Trophoblast cell (in vitro differentiated cells and primary cell): ENCODE data around the gene SRRM3.

ENCODE experiments used
- DNase-seq, 2 donors: peaks; one replicate each; pipeline ENCODE4 v3.0.0-alpha.2; 2016
- H2AFZ ChIP-seq: 2 replicates; pipeline ENCODE4 v1.6.1; 2013; ENCODE audit warnings: low read length, moderate library complexity, mild to moderate bottlenecking; ENCODE audit not compliant: insufficient read depth, poor library complexity
- H2AK5ac ChIP-seq: 2 replicates; pipeline ENCODE4 v1.6.1; 2013; ENCODE audit warnings: mild to moderate bottlenecking, low read length
- H2BK120ac ChIP-seq: 2 replicates; pipeline ENCODE4 v1.6.1; 2013; ENCODE audit warnings: low read length, mild to moderate bottlenecking, moderate library complexity; ENCODE audit not compliant: insufficient read depth, poor library complexity
- H2BK12ac ChIP-seq: 2 replicates; pipeline ENCODE4 v1.6.1; 2013; ENCODE audit warnings: mild to moderate bottlenecking, low read length, moderate library complexity
- H2BK5ac ChIP-seq: 2 replicates; pipeline ENCODE4 v1.6.1; 2013; ENCODE audit warnings: low read length, low read depth, moderate library complexity, mild to moderate bottlenecking; ENCODE audit not compliant: poor library complexity
- H3K14ac ChIP-seq: 2 replicates; pipeline ENCODE4 v1.6.1; 2013; ENCODE audit warnings: mild to moderate bottlenecking, low read length
- H3K18ac ChIP-seq: 2 replicates; pipeline ENCODE4 v1.6.1; 2013; ENCODE audit warnings: mild to moderate bottlenecking, low read length
- H3K23ac ChIP-seq: 2 replicates; pipeline ENCODE4 v1.6.1; 2013; ENCODE audit warnings: low read length
- H3K27ac ChIP-seq: 2 replicates; pipeline ENCODE4 v1.5.1; 2013; ENCODE audit warnings: low read depth, mild to moderate bottlenecking, inconsistent platforms, low read length, moderate library complexity
- H3K27me3 ChIP-seq: 2 replicates; pipeline ENCODE4 v1.6.1; 2013; ENCODE audit warnings: inconsistent platforms, mild to moderate bottlenecking, low read length, moderate library complexity; ENCODE audit not compliant: insufficient read depth
- H3K36me3 ChIP-seq, 2 experiments: 1 replicate in 1 of 2; 2 replicates in 1 of 2; pipeline ENCODE4 v1.6.1; 2013; ENCODE audit warnings: low read length in 2 of 2, mild to moderate bottlenecking in 2 of 2, moderate library complexity in 1 of 2; ENCODE audit not compliant: insufficient read depth in 2 of 2, control insufficient read depth in 1 of 2
- H3K4ac ChIP-seq: 2 replicates; pipeline ENCODE4 v1.6.1; 2013; ENCODE audit warnings: low read depth, mild to moderate bottlenecking, low read length, moderate library complexity
- H3K4me1 ChIP-seq, 2 experiments: 1 replicate in 1 of 2; 2 replicates in 1 of 2; pipeline ENCODE4 v1.6.1; 2013; ENCODE audit warnings: low read length in 2 of 2, mild to moderate bottlenecking in 2 of 2, moderate library complexity in 1 of 2; ENCODE audit not compliant: insufficient read depth in 2 of 2, control insufficient read depth in 1 of 2
- H3K4me2 ChIP-seq: 2 replicates; pipeline ENCODE4 v1.6.1; 2013; ENCODE audit warnings: inconsistent platforms, mild to moderate bottlenecking, low read length, moderate library complexity
- H3K4me3 ChIP-seq: 2 replicates; pipeline ENCODE4 v1.5.1; 2013; ENCODE audit warnings: mild to moderate bottlenecking, low read depth, low read length, inconsistent platforms
- H3K79me1 ChIP-seq: one replicate; pipeline ENCODE4 v1.6.1; 2013; ENCODE audit warnings: low read length
- H3K79me2 ChIP-seq: 2 replicates; pipeline ENCODE4 v1.6.1; 2013; ENCODE audit warnings: low read length, mild to moderate bottlenecking; ENCODE audit not compliant: control insufficient read depth, insufficient read depth, poor library complexity
- H3K9ac ChIP-seq: 2 replicates; pipeline ENCODE4 v1.6.1; 2013; ENCODE audit warnings: mild to moderate bottlenecking, low read length
- H3K9me3 ChIP-seq: 2 replicates; pipeline ENCODE4 v1.6.1; 2013; ENCODE audit warnings: low read depth, mild to moderate bottlenecking, control low read depth, inconsistent platforms, low read length; ENCODE audit not compliant: insufficient read depth
- H4K12ac ChIP-seq: 2 replicates; pipeline ENCODE4 v1.6.1; 2013; ENCODE audit warnings: low read depth, mild to moderate bottlenecking, low read length, moderate library complexity
- H4K8ac ChIP-seq: 2 replicates; pipeline ENCODE4 v1.6.1; 2013; ENCODE audit warnings: low read depth, mild to moderate bottlenecking, low read length, moderate library complexity
- H4K91ac ChIP-seq: one replicate; pipeline ENCODE4 v1.6.1; 2013; ENCODE audit warnings: low read depth, mild to moderate bottlenecking, low read length, moderate library complexity
- WGBS: extraction: QIAGEN DNeasy Blood & Tissue Kit; methylation state at CpG from one replicate; pipeline ENCODE4 v1.1.7; 2013; ENCODE audit warnings: missing lambda C conversion rate; ENCODE audit not compliant: insufficient read length, insufficient coverage; ENCODE audit errors: extremely low coverage; 5-methylcytosine and 5-hydroxymethylcytosine counted together

Gene SRRM3

DNA sequence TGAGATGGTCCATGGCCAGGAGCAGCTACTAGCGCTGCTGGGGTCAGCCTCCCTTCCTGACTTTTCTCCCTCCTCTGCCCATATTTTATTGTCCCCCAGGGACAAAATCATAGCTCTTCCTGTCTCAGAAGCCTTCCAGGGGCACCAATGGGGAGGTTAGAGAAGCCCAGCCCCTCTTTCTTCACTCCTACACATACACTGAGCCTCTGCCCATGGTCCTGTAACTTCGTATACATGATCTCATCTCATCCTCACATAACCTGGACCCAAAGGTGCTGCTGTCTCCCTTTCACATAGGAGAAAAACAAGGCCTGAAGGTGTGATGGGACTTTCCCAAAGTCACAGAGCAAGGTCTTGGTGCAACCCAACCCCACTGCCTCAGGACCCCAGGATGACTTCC, 2.5 kb downstream of the SRRM3 start:
- no peak overlapping the region for H3K4me3 ChIP-seq
- no peak overlapping the region for H2BK5ac ChIP-seq
- H3K9me3 ChIP-seq = no peaks in the 10 kb centered on the region
- H2BK120ac ChIP-seq = no peak overlapping the region
- no peak for DNase-seq
- WGBS = no CpG with 5 or more reads among the region's 2 CpGs
- no peaks in the 10 kb centered on the region for H3K36me3 ChIP-seq
- no peak overlapping the region for H3K9ac ChIP-seq
- no peaks in the 10 kb centered on the region for H3K79me2 ChIP-seq
- H3K27me3 ChIP-seq = no peaks in the 10 kb centered on the region
- H3K27ac ChIP-seq = no peak overlapping the region
- H2AK5ac ChIP-seq = no peak overlapping the region
- no peak overlapping the region for H3K23ac ChIP-seq
- no peak overlapping the region for H2BK12ac ChIP-seq
- no peak overlapping the region for H4K91ac ChIP-seq
- H3K18ac ChIP-seq = no peak overlapping the region
- no peak overlapping the region for H4K12ac ChIP-seq
- peaks cover 4 to 6% of the 10 kb centered on the region in 2 experiments for H3K4me1 ChIP-seq
- H3K79me1 ChIP-seq = no peaks in the 10 kb centered on the region
- no peak overlapping the region for H2AFZ ChIP-seq
- no peak overlapping the region for H3K14ac ChIP-seq
- no peak overlapping the region for H3K4ac ChIP-seq
- H3K4me2 ChIP-seq = no peak overlapping the region
- no peak overlapping the region for H4K8ac ChIP-seq

DNA sequence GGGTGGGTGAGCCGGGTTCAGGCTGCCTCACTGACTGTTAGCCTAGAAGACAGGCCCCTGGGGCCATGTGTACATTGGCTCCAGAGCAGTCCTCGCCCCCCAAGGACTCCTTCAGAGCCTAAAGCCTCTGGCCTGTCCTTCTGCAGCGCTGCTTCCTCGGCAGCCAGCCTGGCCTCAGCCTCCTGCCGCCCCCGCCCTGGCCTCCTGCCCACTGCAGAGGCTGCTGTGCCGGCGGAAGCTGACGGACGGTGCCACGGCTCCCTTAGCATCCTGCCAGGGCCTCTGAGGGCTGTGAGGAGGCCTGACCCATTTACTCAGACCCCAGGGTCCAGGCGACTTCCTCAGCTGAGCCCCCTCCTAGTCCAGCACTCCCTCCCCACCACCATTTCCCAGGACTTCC, 4.9 kb downstream of the SRRM3 start:
- H3K79me2 ChIP-seq = no peaks in the 10 kb centered on the region
- no peak overlapping the region for H3K23ac ChIP-seq
- H3K14ac ChIP-seq = no peak overlapping the region
- H2BK5ac ChIP-seq = no peak overlapping the region
- no CpG with 5 or more reads among the region's 12 CpGs for WGBS
- no peaks in the 10 kb centered on the region for H3K79me1 ChIP-seq
- DNase-seq = no peak
- H4K12ac ChIP-seq = no peak overlapping the region
- peaks cover 2% of the 10 kb centered on the region for H3K9me3 ChIP-seq
- H3K27ac ChIP-seq = no peak overlapping the region
- no peak overlapping the region for H2AK5ac ChIP-seq
- H2BK120ac ChIP-seq = no peak overlapping the region
- no peak overlapping the region for H3K4ac ChIP-seq
- H3K27me3 ChIP-seq = no peaks in the 10 kb centered on the region
- no peak overlapping the region for H3K4me3 ChIP-seq
- H4K91ac ChIP-seq = no peak overlapping the region
- no peak overlapping the region for H3K4me2 ChIP-seq
- peaks cover 4 to 6% of the 10 kb centered on the region in 2 experiments for H3K4me1 ChIP-seq
- no peak overlapping the region for H3K18ac ChIP-seq
- no peak overlapping the region for H3K9ac ChIP-seq
- H4K8ac ChIP-seq = no peak overlapping the region
- H2BK12ac ChIP-seq = no peak overlapping the region
- H3K36me3 ChIP-seq = no peaks in the 10 kb centered on the region
- H2AFZ ChIP-seq = no peak overlapping the region

DNA sequence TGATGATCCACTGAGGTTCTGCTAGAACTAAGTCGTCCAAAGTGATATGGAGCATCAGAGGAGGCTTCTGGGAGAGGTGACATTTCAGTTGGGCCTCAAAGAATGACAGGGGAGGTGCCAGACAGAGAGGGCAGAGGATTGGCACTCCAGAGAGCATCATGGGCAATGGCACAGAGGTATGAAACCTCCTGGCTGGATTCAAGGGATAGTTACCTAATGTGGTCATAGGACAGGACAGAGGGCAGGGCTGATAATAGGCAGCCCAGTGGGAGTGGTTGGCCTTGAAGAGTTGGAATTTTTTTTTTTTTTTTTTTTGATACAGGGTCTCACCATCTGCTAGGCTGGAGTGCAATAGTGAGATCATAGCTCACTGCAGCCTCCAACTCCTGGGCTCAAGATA, 7.6 kb downstream of the SRRM3 start:
- Histone ChIP-seq H2AFZ (no peak overlapping the region), H3K4me1 (no peaks in the 10 kb centered on the region), H2AK5ac (no peak overlapping the region), H3K79me2 (no peaks in the 10 kb centered on the region), H3K4ac (no peak overlapping the region), H3K27ac (no peak overlapping the region), H3K36me3 (no peaks in the 10 kb centered on the region), H3K18ac (no peak overlapping the region), H3K23ac (no peak overlapping the region), H3K4me2 (no peak overlapping the region), H3K9me3 (peaks cover 2% of the 10 kb centered on the region), H4K12ac (no peak overlapping the region), H4K91ac (no peak overlapping the region), H4K8ac (no peak overlapping the region), H2BK5ac (no peak overlapping the region), H3K4me3 (no peak overlapping the region), H2BK120ac (no peak overlapping the region), H3K79me1 (no peaks in the 10 kb centered on the region), H2BK12ac (no peak overlapping the region), H3K27me3 (no peaks in the 10 kb centered on the region), H3K14ac (no peak overlapping the region), H3K9ac (no peak overlapping the region)
- no peak for DNase-seq
- no CpG with 5 or more reads among the region's 1 CpG for WGBS

DNA sequence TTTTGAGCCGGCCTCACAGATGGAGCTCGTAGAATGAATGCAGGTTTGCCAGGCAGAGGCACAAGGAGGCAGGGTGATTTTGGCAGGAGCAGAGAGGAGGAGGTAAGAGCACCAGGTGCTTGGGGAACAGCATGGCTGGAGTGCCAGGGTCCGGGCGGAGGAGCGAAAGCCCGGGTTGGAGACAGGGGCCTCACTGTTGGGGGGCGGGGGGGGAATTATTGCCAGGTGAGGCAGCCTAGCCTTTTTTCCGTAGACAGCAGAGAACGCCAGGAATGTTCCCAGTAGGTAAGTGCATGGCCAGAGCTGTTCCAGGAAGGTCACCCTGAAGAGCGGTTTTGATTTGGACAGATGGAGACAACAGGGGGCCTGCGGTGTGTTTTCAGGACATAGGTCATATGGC, 9.5 kb downstream of the SRRM3 start:
- Histone ChIP-seq H3K9me3 (peaks cover 2% of the 10 kb centered on the region), H3K36me3 (no peaks in the 10 kb centered on the region), H2BK5ac (no peak overlapping the region), H3K4me3 (no peak overlapping the region), H3K23ac (no peak overlapping the region), H3K18ac (no peak overlapping the region), H3K79me1 (no peaks in the 10 kb centered on the region), H3K79me2 (no peaks in the 10 kb centered on the region), H3K4me2 (no peak overlapping the region), H2BK12ac (no peak overlapping the region), H3K4ac (no peak overlapping the region), H3K14ac (no peak overlapping the region), H3K27ac (no peak overlapping the region), H3K4me1 (no peaks in the 10 kb centered on the region), H4K8ac (no peak overlapping the region), H2BK120ac (no peak overlapping the region), H2AK5ac (no peak overlapping the region), H4K91ac (no peak overlapping the region), H4K12ac (no peak overlapping the region), H3K27me3 (no peaks in the 10 kb centered on the region), H2AFZ (no peak overlapping the region), H3K9ac (no peak overlapping the region)
- WGBS = no CpG with 5 or more reads among the region's 11 CpGs
- no peak for DNase-seq
